Femur (tissue), 1 donor: Measurements from ENCODE around the gene C17orf78.
"Not testable (repeated sequence)": the region's sequence is repeated elsewhere in the genome, so short reads cannot be mapped to it uniquely, and the experiment has no call there.

Experiments
- DNase-seq: peaks from one replicate; pipeline ENCODE4 v3.0.0-alpha.2; 2017

C17orf78 gene

DNA sequence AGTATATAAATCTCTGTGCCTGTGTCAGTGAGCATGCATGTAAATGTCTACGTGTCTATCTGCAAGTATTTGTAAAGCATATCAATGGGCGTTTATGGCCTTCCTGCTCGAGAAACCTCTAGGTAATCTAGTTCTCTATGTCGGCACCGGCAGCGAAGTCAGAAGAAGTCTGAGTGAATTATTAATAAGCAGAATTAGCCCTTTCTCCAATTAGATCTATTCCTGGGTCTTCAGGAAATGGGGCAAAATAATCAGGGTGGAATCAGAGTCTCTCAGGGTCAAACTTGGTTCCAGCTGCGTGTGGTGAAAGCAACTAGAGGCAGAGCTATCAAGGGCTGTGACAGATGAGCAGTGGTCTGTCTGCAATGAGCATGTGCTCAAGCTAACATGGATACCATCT, at the start of gene C17orf78:
Gene C17orf78, plus strand, starts transcription at position 280 of the 400 bp plus-strand sequence. Its CDS starts 108 bp downstream, at position 388.
- no peak for DNase-seq

DNA sequence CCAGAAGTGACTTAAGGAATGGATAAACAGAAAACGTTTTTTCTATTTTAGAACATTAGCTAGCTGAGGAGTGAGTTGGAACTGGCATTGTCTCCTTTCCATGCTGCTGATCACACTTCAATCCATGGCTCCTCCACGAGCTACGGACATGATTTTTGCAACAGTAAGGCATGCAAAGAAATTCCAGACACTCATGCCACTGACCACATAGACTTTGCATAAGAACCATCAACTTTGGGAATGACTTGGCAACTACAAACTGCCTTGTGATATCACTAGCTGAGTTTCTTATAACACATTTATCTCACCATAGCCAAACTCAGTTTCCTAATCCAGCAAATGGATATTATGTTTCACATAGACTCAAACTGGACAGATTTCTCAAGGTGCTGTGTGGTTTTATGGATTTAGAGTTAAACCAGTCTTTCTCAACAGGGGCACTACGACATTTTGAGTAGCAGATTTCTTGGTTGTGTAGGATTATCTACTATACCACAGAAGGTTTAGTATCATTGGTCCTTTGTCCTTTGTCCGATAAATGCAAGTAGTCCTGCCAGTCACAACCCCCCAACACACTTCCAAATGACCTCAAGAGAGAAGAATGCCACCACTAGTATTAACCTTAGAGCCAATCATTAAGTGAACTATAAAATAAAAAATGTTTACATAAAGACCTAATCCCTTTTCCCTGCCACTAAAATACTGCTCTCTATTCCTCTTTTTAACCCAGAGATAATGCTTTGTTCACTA, 48.3 kb upstream of the C17orf78 start:
- DNase-seq, result no peak

DNA sequence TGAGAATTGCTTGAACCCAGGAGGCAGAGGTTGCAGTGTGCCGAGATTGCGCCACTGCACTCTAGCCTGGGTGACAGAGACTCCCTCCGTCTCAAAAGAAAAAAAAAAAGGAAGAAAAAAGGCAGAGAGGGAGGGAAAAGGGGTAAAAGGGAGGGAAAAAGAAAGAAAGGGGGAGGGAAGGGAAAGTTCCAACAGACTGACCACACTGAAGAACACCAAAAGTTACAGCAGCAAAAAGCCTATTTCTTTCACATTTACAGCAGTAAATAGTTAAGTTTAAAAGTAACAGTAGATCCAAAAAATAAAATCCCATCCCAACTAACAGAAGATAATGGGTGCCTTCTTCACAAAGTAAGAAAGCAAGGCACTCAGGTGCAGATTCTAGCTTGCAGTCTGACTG, 36.9 kb upstream of the C17orf78 start:
- DNase-seq, result no peak

DNA sequence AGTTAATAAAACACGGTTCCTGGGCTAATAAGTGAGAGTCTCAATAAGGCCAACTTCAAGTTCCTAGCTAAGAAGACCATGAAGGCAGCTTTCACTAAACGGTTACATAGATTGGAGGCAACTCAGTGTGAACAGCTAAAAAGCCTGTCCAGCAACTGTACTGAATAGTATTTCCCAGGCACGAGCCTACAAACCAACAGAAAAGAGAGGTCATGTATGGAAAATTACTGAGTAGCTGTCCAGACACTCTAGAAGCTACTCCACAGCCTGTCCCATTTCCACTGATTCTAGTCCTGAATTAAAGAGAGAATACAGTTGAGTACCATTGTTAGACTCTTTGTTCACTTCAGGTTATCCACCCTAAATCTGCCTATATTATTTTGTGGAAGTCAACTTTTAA, 36.5 kb upstream of the C17orf78 start:
- DNase-seq, result no peak

DNA sequence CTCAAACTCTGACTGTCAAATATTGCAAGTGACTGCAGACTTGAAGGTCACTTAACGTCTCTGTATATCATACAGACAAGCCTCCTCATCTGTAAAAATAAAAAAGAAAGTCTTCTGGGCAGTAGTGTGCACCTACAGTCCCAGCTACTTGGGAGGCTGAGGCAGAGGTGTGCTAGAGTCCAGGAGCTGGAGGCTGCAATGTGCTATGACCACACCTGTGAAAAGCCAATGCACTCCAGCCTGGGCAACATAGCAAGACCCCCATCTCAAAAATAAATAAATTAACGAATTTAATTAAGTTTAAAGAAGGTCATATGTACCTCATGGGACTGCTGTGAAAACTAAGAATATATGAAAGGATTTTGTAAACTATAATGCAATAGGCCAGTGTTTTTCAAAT, 35.0 kb upstream of the C17orf78 start:
- no peak for DNase-seq

DNA sequence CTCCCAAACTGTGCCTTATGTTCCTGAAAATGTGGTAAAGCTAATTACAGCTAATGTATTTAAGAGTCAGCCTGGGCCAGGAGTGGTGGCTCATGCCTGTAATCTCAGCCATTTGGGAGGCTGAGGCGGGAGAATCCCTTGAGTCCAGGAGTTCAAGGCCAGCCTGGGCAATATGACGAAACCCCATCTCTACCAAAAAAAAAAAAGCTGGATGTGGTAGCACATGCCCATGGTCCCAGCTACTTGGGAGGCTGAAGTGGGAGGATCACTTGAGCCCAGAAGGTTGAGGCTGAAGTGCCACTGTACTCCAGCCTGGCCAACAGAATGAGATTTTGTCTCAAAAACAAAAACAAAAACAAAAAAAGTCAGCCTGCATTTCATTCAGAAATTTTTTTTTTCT, 33.2 kb upstream of the C17orf78 start:
- DNase-seq, result no peak

DNA sequence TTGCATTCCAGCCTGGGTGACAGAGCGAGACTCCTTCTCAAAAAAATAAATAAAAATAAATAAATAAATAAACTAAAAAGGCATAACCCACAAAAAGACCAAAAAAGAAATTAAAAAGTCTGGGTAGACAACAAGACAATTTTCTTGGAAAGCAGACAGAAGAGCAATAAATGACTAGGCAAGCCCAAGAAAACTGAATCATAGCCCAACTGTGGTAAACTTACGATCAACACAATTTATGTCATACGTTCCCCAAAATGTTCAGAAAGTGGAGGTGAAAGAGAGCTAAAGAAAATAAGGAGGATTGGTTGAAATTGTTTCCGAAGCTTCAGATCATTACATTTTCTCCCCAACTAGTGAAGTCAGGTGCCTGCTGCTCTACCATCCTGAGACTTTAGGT, 31.3 kb upstream of the C17orf78 start:
- DNase-seq, result no peak

DNA sequence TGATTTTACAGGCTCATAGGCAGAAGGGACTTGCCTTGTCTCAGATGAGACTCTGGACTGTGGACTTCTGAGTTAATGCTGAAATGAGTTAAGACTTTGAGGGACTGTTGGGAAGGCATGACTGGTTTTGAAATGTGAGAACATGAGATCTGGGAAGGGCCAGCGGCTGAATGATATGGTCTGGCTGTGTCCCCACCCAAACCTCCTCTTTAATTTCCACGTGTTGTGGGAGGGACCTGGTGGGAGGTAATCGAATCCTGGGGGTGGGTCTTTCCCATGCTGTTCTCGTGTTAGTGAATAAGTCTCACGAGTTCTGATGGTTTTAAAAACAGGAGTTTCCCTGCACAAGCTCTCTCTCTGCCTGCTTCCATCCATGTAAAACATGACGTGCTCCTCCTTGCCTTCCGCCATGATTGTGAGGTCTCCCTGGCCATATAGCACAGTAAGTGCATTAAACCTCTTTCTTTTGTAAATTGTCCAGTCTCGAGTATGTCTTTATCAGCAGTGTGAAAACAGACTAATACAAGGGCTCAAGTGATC, 28.9 kb upstream of the C17orf78 start:
- DNase-seq, result not testable (repeated sequence)

DNA sequence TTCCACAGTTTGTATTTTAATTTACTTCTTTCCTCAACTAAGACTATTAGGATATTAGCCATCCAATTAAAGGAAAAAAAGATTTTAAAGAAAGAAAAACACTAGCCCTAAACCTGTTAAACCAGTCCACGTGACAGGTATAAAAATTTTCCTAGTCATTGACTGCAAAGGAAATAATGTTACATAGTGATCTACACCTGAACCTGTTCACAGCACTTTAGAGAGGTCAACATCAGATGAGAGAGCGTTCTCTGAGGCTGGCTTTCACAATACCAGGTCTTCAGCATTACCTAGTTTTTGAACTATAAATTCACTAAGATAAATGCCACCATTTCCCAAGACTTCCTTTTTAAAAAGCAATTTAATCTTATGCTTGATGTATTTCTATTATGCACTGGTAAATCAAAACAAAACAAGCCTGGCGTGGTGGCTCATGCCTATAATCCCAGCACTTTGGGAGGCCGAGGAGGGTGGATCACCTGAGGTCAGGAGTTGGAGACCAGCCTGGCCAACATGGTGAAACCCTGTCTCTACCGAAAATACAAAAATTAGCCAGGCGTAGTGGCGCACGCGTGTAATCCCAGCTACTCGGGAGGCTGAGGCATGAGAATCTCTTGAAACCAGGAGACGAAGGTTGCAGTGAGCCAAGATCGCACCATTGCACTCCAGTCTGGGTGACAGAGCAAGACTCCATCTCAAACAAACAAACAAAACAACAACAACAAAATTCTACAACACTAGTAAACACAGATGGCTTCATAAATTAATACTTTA, 18.8 kb upstream of the C17orf78 start:
- not testable (repeated sequence) for DNase-seq

DNA sequence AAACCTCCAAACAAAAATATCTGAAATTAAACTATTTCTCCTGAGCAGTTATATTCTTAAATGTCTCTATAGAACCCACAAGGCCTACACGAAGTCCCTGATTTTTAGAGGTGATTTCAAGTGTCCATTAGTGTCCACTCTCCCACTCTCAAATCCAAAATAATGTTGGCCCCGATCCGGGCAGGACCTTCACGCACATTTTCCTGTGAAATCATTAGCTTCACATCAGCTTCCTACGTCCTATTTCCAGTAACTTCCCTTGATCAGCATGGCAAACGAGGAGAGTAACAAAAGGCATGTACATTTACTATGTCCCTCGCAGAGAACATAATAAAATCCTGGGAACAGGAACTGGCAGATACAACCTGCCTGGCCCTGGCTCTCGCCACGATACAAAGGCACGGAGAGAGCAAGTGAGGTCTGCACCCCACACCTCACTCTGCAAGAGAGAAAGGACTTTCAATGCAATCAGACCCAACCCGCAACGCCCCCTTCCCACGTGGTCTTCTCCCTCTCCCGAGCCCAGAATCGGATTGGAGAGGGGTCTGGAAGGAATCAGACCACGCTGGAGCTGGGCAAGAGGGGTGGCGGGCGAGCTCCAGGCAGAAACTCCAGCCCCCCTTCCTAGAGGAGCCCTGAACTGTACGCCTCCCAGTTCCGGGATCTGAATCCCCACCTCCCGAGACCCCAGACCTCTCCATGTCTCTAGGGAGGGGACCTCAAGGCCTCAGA, 17.5 kb upstream of the C17orf78 start:
- DNase-seq, result peak; percentile 77

DNA sequence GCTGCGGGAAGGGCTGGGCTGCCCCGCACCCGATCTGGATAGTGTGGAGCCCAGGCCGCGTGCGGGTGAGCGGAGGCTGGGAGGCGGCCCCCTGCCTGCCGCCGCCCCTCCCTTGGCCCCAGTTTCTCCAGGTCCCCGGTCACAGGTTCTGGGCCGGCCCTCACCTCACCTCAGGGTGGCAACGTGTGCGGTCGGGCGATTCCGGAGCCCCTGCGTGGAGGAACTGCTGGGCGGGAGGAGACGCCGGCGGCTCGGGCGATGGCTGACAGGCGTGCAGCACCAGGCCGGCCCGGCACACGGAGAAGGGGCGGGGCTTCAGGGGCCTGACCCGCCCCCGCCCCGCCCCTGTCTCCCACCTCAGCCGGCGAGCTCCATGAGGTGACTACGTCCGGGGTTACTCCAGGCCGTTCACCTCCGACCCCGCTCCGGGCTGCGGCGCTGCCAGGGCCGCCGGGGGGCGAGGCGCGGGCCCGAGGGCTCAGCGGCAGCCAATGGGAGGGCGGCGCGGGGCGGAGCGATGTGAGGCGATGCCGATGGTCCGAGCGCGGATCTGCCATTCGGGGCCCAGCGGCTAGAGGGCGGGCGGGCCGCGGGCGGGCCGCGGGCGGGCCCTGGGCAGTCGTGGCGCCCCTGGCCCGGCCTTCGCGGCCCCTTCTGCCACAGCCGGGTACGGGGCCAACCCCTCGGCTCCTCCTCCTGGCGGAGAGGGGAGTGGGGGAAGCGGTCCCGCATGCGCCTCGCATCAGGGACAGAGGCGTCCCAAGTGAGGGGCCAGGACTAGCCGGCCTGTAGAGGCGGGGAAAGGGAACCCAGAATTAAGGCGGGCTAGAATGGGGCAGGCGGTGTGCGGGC, 16.7 kb upstream of the C17orf78 start:
- DNase-seq, result peak; percentile 96

DNA sequence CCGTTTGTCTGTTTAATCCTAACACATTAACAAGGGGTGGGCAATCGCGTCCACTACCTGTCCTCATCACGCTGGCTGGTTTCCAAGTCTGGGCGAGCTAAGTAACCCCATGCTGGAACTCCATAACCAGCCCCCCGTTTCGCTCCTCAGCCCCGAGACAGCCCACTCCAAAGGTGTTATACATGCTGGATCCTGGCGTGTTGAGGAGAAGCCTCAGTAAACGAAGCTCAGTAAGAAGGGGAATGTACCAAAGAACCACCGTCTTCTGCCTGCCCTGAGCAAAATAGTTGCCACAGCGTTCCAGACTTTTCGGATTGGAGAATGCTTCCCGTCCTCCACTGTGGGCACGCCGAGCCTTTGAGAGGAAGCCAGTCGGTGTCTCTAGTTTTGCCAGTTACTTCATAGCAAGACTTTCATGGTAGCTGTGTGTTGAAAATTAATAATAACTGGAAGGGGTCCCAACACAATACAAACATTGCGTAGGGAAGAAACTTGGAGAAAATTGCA, 16.1 kb upstream of the C17orf78 start:
- DNase-seq, result no peak

DNA sequence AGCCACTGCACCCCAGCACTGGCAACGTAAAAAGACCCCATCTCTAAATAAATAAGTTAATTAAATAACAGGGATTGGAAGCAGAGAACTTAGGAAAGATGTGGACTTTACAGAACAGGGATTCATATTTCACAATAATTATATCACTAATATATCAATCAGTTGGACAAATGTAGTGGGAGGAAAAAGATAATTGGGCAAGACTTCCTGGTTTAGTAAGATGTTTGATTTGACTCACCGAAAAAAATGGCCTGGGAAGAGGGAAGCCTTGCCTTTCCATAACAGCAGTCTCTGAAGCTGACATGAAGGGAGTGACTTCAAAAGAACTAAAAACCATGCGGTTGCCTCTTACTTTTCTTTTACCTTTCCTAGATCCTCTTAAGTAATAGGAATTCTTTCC, 15.2 kb upstream of the C17orf78 start:
- no peak for DNase-seq

DNA sequence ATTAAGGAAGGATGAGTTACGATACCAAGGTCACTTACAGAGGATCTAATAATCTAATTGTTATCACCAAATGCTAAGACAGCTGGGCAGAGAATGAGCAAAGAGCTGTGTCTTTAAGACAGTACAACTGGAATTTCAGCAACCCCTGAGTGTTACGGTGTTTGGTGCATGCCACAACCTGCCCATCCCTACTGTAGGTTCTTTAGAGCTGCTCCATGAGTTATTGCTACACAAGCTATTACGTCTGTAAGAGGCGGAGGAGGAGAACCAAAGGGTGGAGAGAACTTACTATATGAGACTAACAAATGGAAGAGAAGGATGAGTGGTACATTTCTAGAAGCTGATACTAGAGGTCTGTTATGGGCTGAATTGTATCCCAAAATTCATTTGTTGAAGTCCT, 14.2 kb upstream of the C17orf78 start:
- no peak for DNase-seq

DNA sequence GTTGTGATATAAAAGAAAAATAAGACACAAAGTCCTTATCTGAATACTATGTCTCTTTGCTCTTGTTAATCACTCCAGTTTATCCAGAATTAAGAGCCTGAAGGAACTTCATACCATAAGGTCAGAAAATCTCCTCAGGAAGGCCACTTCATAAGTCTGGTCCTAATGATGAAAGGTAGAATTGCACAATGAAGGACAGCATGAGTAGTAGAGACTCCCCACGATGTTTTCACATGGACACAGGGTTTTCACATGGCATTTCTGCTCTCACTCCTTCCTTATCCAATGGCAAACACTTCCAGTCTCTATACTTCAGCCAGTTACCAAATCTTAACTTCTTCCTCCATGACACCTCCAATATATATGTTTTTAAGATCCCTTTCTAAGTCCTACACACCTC, 10.2 kb upstream of the C17orf78 start:
- DNase-seq, result no peak

DNA sequence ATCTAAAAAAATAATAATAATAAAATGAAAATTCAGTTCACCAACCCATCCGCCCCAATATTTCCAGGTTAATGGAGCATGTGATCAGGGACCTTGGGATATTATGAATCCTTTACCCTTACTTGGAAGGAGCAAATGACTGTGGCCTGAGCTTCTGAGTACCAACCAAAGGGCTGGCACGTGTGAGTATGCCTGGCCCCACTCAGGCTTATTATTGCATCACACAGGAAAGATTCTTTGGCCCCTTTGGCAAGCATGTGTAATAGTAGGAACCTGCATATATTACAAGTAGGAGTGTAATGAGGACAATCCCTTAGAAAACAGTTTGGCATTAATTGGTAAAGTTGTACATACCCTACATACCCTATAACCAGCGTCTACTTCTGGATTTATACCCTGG, 7.2 kb upstream of the C17orf78 start:
- no peak for DNase-seq

DNA sequence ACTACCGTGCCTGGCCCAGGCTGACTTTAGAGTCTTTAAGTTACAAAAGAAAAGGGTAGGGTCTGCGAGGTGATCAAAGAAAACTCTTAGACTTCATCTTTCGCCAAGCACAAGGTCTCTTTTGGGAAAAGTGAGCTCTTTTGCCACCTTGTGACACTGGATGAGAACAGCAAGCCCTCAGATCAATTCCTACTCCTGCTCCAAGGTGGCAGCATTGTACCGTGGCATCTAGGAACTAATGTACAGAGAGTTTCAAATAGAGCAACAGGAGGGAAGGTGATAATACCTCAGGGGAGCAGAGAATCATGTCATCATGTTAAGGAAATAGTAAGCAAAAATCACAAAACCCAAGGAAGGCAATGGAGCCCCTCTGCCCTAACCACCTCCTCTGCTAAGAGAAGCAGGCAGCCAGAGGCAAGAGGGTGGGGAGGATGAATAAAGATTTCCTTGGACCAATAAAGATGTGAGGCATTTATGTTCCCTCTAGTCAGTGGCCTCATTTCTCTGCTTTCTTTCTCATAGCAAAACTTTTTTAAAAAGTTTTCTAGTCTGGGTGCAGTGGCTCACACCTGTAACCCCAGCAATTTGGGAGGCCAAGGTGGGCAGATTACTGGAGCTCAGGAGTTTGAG, 2.1 kb upstream of the C17orf78 start:
- peak; percentile 71 for DNase-seq

DNA sequence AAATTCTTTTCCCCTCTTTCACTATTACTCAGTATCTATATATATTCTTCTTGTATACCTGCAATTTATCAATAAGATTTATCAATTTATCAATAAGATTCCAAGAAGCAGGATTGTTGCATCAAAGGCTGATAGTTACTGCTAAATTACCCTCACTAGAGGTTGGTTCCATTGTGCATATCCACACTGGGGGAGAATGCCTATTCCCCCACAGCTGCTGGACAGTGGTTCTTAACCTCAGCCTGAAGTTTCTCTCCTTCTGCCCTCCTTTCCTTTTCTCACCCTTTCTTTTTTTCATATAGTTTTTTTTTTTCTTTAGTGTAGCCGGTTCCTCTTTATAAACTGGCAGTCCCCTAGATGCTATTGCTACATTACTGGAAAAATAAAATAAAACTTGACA, 6.3 kb downstream of the C17orf78 start:
- DNase-seq, result no peak

DNA sequence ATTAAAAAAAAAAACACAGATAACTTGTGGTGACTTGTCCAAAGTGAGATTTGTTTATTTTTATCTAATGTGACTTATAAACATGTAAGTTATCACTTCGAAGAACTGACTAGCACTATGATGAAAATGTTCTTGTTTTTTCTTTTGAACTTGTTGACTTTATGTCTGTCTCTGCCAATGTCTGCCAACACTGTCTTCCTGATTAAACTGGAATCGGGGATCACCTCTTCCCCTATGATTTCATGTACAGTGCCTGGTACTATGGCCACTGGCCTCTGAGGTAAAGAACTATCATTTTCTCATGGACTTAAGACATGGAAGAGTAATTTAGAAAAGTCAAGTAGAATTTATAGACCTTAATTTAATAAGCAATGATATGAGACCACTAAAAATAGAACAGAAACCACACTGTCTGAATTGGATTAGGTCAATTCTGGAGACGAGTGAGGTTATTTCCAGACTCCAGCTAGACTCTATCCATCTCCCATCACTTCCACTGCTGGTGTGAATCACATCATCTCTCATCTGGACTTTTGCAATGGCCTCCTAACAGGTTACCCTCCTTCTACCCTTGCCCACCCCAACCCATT, 8.9 kb downstream of the C17orf78 start:
- no peak for DNase-seq

DNA sequence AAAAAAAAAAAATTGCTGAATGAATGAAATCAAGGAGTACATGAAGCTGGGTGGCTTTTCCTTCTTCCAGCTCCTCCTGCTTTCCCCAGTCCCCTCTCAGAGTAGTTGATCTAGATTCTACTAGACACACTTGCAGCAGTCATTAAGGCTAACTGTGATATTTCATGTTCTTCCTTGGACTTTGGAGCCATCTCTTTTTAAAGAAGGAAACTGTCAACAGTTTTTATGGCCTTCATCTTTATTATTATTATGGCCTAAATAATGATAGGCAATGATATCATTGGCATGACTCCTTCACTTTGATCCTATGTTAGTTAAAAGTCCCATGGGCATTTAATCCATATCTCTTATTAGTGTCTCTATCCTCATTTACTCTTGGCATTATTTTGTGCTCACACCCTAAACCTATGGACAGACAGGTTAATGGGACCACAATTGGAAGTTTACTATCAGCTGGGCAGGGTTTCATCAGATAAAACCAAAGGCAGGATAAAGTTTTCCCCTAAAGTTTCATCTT, 9.7 kb downstream of the C17orf78 start:
- no peak for DNase-seq

DNA sequence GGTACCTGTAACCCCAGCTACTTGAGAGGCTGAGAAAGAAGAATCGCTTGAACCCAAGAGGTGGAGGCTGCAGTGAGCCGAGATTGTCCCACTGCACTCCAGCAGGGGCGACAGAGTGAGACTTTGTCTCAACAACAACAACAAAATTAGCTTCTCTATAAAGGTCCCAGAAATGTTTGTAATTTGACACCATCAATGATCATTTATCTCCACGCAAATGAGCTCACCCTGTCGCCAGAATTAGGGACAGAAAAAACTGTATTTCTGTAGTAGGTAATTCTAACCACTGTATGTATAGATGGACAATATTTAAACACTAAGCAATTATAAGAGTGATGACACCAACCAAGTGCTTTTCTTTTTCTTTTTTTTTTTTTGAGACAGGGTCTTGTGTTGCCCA, 10.7 kb downstream of the C17orf78 start:
- no peak for DNase-seq
